Subcutaneous adipose tissue (tissue), 4 donors: ENCODE data around the gene SECISBP2. TPM values are rescaled to one million over a fixed set of nuclear protein-coding genes. Genes with fewer than 3 reads are reported as not detected.

ENCODE experiments used
- total RNA-seq, 4 donors: library from RNA; depleted of rRNA; stranded (reverse); fragments of >200 nt; gene quantifications; one replicate each; pipeline ENCODE4 v1.1.0, GENCODE V29; 2016
- TF ChIP-seq, protein P1 (sequence below): fragments of 450-650 bp; IDR thresholded peaks from one replicate; pipeline ENCODE4 v1.5.1; 2016; ENCODE audit warnings: low read depth, mild to moderate bottlenecking, control low read depth, antibody characterized with exemption, moderate library complexity

The SECISBP2 gene
- total RNA-seq, 4 donors from 2014 or later = 44.4 to 71.0 (median 55.1) TPM

DNA sequence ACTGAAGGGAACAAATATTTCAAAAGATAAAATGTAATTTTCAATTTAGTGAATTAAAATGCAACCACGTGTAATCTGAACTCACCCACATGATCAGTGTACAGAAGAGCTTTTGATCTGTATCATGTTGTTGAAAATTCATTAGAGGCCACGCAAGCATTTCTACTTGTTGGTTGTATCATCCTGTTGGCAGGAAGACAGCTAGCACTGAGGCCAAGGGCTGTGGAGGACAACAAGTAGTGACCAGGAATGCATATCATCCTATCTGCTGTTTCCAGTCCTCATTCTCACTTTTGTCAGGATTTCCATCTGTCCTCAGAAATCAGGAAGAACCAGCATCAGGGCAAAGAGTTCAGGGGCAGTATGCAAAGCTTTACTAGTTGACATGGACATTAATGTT lies 37.2 kb upstream of the SECISBP2 start:
- TF ChIP-seq, protein P1, sequence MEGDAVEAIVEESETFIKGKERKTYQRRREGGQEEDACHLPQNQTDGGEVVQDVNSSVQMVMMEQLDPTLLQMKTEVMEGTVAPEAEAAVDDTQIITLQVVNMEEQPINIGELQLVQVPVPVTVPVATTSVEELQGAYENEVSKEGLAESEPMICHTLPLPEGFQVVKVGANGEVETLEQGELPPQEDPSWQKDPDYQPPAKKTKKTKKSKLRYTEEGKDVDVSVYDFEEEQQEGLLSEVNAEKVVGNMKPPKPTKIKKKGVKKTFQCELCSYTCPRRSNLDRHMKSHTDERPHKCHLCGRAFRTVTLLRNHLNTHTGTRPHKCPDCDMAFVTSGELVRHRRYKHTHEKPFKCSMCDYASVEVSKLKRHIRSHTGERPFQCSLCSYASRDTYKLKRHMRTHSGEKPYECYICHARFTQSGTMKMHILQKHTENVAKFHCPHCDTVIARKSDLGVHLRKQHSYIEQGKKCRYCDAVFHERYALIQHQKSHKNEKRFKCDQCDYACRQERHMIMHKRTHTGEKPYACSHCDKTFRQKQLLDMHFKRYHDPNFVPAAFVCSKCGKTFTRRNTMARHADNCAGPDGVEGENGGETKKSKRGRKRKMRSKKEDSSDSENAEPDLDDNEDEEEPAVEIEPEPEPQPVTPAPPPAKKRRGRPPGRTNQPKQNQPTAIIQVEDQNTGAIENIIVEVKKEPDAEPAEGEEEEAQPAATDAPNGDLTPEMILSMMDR = no peak

DNA sequence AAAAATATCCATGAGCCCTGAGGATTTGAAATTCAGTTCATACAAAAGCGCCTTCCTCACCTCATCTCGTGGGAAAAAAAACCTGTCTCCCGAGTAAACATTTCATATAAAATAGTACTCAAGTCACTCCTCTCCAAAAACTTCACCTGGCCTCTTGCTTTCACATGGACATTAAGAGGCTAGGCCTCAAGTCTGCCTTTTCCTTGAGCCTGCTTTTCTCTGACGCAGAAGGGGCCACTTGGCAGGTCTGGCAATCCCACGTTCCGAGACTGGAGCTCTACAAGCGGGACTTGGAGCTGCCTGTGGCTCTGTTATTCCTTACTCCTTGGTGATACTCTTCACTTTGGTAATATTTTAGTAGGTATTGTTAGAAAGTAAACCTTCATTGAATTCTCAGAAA lies 34.2 kb upstream of the SECISBP2 start:
- TF ChIP-seq, protein P1 = no peak

DNA sequence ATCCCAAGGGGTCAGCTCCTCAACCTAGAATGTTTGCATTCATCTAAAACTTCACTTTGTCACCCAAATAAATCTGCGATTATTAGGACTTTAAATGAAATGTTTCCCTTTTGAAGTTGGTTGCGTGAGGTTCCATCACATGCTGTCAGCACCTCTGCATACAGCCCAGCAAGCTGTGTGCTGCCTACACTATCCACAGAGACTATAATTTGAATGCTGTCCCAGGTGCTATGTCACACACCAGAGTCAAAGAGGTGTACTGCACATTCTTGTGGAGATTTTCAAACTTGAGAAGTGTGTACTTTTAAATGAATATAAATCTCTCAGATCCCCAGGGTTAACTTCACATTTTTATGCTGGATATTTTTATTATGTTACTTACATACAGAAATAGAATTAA lies 26.6 kb upstream of the SECISBP2 start:
- TF ChIP-seq, protein P1 = no peak

DNA sequence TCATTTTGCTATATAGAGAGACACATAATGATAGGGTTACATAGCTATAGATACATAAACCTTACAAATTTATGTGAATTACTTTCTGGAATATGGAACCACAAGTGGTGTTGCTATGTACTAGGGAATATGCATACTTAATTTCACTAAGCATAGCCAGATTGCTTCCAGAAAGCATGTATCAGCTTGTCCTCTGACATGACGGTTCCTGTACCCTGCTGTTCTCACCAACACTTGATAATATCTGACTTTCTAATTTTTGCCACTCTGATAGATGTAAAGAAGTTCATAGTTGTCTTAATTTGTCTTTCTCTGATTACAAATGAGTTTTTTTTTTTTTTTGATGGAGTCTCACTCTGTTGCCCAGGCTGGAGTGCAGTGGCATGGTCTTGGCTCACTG lies 25.3 kb upstream of the SECISBP2 start:
- TF ChIP-seq, protein P1 = no peak

DNA sequence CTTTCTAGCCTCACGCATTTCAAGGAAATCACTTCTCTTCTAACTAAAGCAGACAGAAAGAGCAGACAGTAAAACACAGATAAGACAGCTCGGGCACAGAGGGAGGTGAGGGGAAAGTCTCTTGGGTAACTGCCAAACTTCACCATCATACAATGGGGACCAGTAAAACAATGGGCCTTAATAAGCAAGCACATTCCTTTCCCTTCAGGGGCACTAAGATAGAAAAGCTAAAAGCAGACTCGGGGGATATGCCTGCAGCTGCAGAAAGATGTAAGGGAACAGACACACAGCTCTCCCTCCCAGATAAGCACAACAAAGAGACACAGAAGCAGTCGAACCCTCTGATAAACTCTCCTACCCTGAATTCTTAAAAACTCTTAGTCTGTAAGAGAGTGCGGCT lies 22.9 kb upstream of the SECISBP2 start:
- TF ChIP-seq, protein P1 = no peak

DNA sequence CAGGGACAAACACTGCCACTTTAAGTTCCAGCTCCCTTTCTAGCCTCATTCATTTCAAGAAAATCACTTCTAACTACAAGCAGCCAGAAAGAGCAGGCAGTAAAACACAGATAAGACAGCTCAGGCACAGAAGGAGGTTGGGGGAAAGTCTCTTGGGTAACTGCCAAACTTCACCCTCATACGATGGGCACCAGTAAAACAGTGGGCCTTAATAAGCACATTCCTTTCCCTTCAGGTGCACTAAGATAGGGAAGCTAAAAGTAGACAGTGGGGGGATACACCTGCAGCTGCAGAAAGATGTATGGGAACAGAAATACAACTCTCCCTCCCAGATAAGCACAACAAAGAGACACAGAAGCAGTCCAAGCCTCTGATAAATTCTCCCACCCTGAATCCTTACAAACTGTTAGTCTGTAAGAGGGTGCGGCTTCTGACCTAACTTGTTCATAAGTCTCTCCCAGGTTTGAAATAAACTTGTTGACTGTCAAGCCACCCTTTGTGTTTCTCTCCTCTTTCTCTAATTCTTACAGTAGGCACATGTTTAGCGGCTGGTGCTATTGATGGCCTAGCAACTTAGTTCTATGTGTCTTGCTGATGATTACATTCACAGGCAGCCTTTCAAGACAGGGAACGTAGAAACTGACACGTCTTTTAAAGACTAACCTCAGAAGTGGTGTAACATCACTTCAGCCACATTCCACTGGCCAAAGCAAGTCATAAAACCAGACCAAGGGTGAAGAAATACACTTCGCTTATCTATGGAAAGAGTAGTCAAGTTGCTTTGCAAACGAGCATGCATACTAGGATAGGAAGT lies 14.1 kb upstream of the SECISBP2 start:
- TF ChIP-seq, protein P1 = no peak

DNA sequence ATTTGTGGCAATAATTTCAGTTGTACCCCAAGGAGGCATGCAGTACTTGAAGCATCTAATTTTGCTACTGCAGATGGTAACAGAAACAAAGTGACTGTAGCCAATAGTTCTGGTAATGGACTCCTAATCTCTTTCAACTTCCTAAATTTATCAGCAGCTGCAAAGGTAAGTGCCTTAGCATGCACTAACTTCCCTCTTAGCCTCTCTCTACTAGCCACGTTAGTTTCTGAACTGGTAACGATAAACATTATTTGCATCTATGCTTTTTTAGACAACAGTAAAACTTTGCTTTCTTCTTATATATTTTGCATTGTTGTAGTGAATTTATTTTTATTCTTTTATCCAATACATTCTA lies 13.5 kb upstream of the SECISBP2 start:
- TF ChIP-seq, protein P1 = no peak
